ENCODE measurements around the gene EPS8L2. TPM values are rescaled to one million over a fixed set of nuclear protein-coding genes. Genes with fewer than 3 reads are reported as not detected.

The EPS8L2 gene
- total RNA-seq, 1 donor from 2014 or later = 76.7 TPM

DNA sequence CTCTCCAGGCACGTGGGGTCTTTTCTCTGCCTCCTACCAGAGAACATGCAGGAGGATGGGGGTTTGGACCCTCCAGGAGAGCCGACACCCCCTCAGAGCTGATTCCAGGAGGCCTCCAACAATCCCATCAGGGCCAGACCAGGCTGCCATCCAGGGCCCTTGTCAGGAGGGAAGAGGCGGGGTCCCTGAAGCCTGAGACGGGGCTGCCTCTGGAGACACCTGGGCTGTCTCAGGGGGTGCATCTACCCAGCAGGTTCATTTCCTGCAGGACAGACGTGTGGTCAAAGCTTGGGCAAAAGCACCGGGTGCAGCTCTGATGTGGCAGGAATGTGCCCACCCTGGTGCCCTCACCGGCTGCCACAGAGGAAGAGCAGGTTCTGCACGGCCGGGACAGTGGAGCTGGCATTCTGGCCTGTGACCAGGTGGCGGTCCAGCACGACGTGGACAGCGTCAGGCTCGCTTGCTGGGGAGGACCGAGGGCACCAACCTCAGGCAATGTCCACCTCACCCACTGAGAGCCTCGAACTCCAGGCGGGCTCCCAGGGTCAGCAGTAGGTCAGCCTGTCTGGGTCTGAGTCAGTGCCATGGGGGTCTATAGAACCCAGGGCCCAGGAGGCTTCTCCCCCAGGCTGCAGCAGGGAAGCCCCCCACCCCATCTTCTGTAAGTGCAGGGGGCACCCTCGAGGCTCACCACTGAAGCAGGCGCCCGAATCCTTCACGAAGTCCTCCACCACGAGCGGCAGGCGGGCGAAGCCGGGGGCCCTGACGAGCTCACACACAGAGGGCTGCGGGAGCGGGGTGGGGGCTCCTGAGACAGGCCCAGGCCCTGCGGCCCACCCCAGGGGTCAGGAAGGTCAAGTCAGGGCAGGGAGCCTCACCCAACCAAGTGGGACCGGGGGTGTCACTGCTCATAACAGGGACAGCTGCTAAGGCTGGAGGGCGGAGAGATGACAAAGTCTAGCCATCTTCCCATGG, 64.9 kb downstream of the EPS8L2 start:
- intact Hi-C loops (cut with DNase I) = no loop called here

DNA sequence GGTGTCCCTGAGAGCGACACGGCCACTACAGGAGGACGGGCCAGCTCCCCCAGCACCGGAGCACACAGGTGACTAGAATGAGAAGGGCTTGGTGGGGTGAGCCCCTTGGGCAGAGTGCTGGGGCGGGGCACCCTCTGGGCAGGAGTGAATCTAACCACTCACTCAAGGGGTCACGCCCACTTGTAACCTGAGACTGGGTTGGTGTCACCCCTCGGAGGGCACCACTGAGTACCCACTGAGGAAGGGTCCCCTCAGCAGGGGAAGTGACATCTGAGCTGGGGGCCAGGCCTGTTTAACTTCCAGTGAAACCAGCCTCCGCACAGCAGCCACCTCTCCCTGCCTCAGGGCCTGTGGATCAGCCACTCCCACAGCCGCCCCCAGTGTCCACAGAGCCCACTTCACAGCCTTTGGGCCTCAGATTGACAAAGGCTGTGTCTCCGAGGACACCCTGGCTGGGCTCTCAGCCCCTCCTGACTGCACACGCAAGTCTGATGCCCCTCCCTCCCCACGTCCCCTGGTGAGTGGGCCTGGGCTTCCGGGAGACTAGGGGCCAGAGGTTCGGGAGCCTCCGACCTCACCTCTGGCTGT, 65.7 kb downstream of the EPS8L2 start:
- no peak overlapping the region for H3K27ac ChIP-seq
- no peak for DNase-seq (ENCODE audit: low spot score in 2 of 2)
- intact Hi-C loops (cut with DNase I) = no loop called here

More for the DNA sequence above, 64.9 kb downstream of the EPS8L2 start:
- no peak for DNase-seq (ENCODE audit: low spot score in 2 of 2)
- Histone ChIP-seq H3K4me3 (no peak overlapping the region), H3K36me3 (peaks cover 28 to 54% of the 10 kb centered on the region in 2 donors), H3K4me1 (peaks cover 0 to 7% of the 10 kb centered on the region in 2 donors), H3K9me3 (no peaks in the 10 kb centered on the region), H3K27ac (no peak overlapping the region), H3K27me3 (no peaks in the 10 kb centered on the region)
- TF ChIP-seq, protein P1, sequence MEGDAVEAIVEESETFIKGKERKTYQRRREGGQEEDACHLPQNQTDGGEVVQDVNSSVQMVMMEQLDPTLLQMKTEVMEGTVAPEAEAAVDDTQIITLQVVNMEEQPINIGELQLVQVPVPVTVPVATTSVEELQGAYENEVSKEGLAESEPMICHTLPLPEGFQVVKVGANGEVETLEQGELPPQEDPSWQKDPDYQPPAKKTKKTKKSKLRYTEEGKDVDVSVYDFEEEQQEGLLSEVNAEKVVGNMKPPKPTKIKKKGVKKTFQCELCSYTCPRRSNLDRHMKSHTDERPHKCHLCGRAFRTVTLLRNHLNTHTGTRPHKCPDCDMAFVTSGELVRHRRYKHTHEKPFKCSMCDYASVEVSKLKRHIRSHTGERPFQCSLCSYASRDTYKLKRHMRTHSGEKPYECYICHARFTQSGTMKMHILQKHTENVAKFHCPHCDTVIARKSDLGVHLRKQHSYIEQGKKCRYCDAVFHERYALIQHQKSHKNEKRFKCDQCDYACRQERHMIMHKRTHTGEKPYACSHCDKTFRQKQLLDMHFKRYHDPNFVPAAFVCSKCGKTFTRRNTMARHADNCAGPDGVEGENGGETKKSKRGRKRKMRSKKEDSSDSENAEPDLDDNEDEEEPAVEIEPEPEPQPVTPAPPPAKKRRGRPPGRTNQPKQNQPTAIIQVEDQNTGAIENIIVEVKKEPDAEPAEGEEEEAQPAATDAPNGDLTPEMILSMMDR (IDR thresholded peaks at IDR 0.05) = no peak

DNA sequence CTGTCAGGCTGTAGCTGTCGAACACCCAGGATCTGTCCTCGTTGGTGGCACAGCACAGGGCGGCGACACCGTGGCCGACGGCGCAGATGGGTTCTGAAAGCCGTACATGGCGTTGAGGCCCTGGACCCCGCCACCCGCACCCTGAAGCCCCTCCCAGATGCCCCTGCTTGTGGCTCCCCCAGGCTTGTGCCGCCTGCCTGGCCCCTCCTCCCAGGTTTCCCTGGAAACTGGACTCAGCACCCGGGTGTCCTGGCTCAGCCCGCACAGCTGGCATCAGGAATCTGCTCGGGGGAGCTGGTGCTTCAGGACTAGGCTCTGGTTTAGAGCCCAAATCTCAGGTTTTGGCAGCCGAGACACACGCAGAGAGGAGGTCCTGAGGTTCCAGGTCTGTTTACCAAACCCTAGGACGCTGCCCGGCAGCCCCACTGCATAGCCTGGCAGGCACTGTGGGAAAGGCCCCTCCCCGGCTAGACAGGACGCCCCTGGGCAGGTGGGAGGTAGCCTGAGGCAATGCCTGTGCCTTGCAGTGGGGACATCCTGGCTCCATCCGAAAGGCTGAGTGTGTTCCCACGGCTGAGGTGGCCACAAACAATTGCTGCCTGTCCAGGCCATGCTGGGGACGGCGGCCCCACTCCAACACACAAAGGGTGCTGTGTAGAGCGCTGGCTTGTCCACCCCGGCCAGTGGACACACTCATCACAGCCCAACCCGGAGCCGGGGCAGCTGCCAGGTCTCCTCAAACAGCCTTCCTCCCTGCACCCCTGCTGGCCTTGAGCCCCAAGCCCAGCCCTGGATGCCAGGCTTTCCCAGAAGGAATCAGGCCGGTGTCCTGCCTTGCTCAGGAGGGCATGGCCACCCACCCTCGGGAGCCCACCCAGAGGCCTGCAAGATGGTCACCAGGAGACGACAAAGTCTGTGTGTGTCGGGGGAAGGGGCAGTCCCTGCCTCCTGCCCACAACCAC, 66.7 kb downstream of the EPS8L2 start:
- Histone ChIP-seq H3K36me3 (peaks cover 23 to 37% of the 10 kb centered on the region in 2 donors), H3K4me3 (no peak overlapping the region), H3K9me3 (no peaks in the 10 kb centered on the region), H3K27ac (no peak overlapping the region), H3K27me3 (no peaks in the 10 kb centered on the region), H3K4me1 (peaks cover 8 to 15% of the 10 kb centered on the region in 2 donors)
- no peak for DNase-seq (ENCODE audit: low spot score in 2 of 2)
- TF ChIP-seq, protein P1 (IDR thresholded peaks at IDR 0.05) = no peak
- intact Hi-C loops (cut with DNase I) = no loop called here

More for the DNA sequence above, 65.7 kb downstream of the EPS8L2 start:
- no peak overlapping the region for H3K4me3 ChIP-seq
- peaks cover 23 to 46% of the 10 kb centered on the region in 2 donors for H3K36me3 ChIP-seq
- H3K4me1 ChIP-seq = peaks cover 7 to 15% of the 10 kb centered on the region in 2 donors
- H3K27me3 ChIP-seq = no peaks in the 10 kb centered on the region
- H3K9me3 ChIP-seq = no peaks in the 10 kb centered on the region
- TF ChIP-seq, protein P1 (IDR thresholded peaks at IDR 0.05) = no peak

DNA sequence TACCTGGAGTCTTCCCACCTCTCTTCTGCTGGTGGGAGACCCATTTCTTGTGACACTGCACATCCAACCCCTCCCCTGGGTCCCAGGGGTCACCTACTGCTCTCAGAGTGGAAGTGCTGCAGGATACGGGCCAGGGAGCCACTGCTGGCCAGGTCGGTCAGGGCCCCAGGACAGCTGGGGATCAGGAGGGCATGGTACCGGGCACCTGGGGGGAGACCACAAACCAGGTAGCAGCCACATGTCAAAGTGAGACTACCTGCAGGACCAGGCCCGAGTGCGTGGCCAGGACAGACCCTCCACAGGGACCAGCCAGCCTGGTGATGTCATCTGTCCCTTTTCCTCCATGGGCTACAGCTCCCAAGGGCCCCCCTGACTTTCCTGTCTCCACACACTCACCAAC, 67.4 kb downstream of the EPS8L2 start:
- TF ChIP-seq, protein P1 (IDR thresholded peaks at IDR 0.05) = no peak
- Histone ChIP-seq H3K4me3 (no peak overlapping the region), H3K4me1 (peaks cover 8 to 19% of the 10 kb centered on the region in 2 donors), H3K9me3 (no peaks in the 10 kb centered on the region), H3K36me3 (peaks cover 23 to 35% of the 10 kb centered on the region in 2 donors), H3K27me3 (no peaks in the 10 kb centered on the region), H3K27ac (no peak overlapping the region)
- intact Hi-C loops (cut with DNase I) = no loop called here
- DNase-seq (ENCODE audit: low spot score in 2 of 2) = no peak

DNA sequence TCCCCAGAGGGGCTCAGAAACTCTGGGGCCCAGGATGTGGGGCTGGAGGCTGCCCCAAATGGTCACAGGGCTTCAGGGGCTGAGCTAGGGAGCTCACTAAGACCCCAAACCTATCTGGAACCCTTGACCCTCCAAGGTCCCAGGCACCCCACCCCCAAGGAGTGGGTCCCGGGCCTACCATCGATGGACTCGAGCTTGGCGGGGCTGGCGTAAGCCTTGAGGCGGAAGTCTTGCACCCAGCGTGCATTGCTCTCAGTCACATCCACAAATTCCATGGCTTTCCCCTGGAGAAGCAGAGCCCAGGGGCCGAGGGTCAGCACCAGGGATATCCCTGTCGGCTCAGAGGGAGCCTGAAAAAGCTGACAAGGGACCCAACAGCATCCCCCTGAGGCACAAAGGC, 67.8 kb downstream of the EPS8L2 start:
- Histone ChIP-seq H3K27ac (no peak overlapping the region), H3K27me3 (no peaks in the 10 kb centered on the region), H3K36me3 (peaks cover 23 to 35% of the 10 kb centered on the region in 2 donors), H3K4me3 (no peak overlapping the region), H3K4me1 (peaks cover 8 to 23% of the 10 kb centered on the region in 2 donors), H3K9me3 (no peaks in the 10 kb centered on the region)
- intact Hi-C loops (cut with DNase I) = no loop called here
- TF ChIP-seq, protein P1 (IDR thresholded peaks at IDR 0.05) = no peak
- no peak for DNase-seq (ENCODE audit: low spot score in 2 of 2)

Data from ascending aorta (tissue), 2 donors.